ENCODE data around the gene ABCG1.

ABCG1 gene

GRCh38 chr21:42278451-42279149 lies 59.7 kb downstream of the ABCG1 start:
- no peaks in the 10 kb centered on the region for H3K36me3 ChIP-seq (replicated peaks)

DNA sequence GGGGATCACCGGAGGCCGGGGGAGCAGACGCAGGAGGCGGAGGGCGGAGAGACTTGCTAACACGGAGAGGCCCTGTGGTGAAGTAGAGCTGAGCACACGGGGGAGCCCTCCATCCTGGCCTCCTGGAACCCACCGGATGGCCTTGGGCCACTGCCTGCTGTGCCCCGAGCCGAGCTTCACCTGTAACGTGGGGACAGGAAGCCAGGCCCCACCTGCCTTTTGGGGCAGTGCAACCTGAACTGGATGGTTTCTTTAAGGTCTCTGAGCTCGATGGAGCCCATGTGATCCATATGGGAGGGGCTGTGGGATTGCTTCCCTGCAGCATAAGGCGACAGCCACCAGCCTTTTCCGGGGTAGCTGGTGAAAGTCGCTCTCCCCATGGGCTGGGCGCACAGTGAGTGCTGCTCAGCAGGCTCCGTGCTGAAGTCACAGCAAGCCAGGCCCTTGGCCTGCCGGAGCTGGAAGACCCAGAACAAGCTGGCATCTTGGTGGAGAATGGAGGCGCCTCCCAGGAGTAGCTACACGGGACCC lies 60.5 kb downstream of the ABCG1 start:
- Histone ChIP-seq H3K4me3 (no peak overlapping the region), H3K27me3 (ENCODE audit: low read depth) (no peaks in the 10 kb centered on the region), H3K4me1 (no peaks in the 10 kb centered on the region), H3K36me3 (replicated peaks) (no peaks in the 10 kb centered on the region), H3K9me3 (no peaks in the 10 kb centered on the region)
- in situ Hi-C loops (cut with MboI; ENCODE audit: low sequenced_read_pairs): no loop called here
- no peak for DNase-seq (ENCODE audit: low spot score in 2 of 2)

More at GRCh38 chr21:42278451-42279149, 59.7 kb downstream of the ABCG1 start:
- Histone ChIP-seq H3K4me1 (no peaks in the 10 kb centered on the region), H3K4me3 (no peak overlapping the region), H3K9me3 (no peaks in the 10 kb centered on the region), H3K27me3 (ENCODE audit: low read depth) (no peaks in the 10 kb centered on the region)
- DNase-seq (ENCODE audit: low spot score in 2 of 2): no peak
- in situ Hi-C loops (cut with MboI; ENCODE audit: low sequenced_read_pairs): no loop called here

GRCh38 chr21:42279888-42280287 lies 60.9 kb downstream of the ABCG1 start:
- Histone ChIP-seq H3K9me3 (no peaks in the 10 kb centered on the region), H3K27me3 (ENCODE audit: low read depth) (no peaks in the 10 kb centered on the region), H3K4me1 (no peaks in the 10 kb centered on the region), H3K4me3 (no peak overlapping the region), H3K36me3 (replicated peaks) (no peaks in the 10 kb centered on the region)
- in situ Hi-C loops (cut with MboI; ENCODE audit: low sequenced_read_pairs): no loop called here
- DNase-seq (ENCODE audit: low spot score in 2 of 2): no peak

DNA sequence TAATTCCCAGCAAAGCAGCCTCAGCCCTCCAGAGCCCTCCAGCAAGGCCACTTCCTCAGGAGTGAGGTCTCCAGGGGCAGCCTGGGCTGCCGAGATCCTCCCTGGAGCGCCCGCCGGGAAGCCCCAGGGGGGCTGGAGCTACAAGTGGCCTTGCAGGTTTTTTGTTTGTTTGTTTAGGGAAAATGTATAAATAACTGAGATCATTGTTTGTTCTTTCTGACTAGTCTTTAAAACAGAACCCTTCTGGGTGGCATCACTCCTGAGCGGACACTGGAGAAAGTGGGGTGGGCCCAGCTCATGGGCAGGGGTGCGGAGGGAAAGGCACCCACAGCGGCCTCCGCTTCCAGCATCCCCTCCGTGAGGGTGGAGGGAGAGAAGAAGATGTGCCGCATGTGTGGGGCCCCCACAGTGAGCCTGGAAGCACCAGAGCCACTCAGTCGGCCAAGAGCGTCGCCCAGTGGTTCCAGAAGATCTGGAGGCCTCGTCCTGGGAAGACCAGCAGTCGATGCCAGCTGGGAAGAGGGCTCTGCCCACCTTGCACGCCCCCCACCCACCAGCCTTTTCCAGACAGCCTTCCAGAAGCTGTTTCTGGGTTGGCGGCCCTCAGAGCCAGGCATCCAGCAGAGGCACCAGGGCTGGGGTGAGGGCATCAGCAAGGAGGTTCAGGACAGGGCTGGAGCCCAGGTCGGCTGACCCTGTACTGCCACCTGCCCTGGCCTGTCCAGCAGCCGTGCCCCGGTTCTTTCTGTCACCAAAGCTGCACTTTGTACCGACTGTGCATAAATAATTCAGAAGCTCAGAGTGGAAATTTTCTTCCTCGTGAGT lies 61.6 kb downstream of the ABCG1 start:
- no peaks in the 10 kb centered on the region for H3K27me3 ChIP-seq (ENCODE audit: low read depth)
- H3K36me3 ChIP-seq (replicated peaks): no peaks in the 10 kb centered on the region
- in situ Hi-C loops (cut with MboI; ENCODE audit: low sequenced_read_pairs): no loop called here
- no peaks in the 10 kb centered on the region for H3K9me3 ChIP-seq
- no peak for DNase-seq (ENCODE audit: low spot score in 2 of 2)
- H3K4me3 ChIP-seq: no peak overlapping the region
- no peaks in the 10 kb centered on the region for H3K4me1 ChIP-seq

- H3K4me3 ChIP-seq: no peak overlapping the region
- in situ Hi-C loops (cut with MboI; ENCODE audit: low sequenced_read_pairs): no loop called here
- no peaks in the 10 kb centered on the region for H3K4me1 ChIP-seq
- H3K27me3 ChIP-seq (ENCODE audit: low read depth): no peaks in the 10 kb centered on the region
- no peaks in the 10 kb centered on the region for H3K36me3 ChIP-seq (replicated peaks)
- DNase-seq (ENCODE audit: low spot score in 2 of 2): no peak
- no peaks in the 10 kb centered on the region for H3K9me3 ChIP-seq
These were observed 62.3 kb downstream of the ABCG1 start for GRCh38 chr21:42281181-42281680.

DNA sequence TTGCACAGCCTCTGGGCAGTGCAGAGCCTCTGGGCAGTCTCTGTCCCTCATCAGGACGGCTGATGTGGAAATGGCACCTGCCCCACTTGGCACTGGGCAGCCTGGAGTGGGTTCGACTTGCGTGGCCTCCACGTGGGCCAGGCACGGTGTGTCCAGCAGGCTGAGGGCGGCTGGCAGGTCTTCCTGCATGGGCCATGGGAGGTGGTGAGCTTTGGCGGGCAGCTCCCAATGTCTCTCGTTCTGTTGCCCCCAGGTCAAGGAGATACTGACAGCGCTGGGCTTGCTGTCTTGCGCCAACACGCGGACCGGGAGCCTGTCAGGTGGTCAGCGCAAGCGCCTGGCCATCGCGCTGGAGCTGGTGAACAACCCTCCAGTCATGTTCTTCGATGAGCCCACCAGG lies 63.1 kb downstream of the ABCG1 start:
- H3K9me3 ChIP-seq: no peaks in the 10 kb centered on the region
- H3K4me3 ChIP-seq: no peak overlapping the region
- H3K36me3 ChIP-seq (replicated peaks): no peaks in the 10 kb centered on the region
- in situ Hi-C loops (cut with MboI; ENCODE audit: low sequenced_read_pairs): no loop called here
- H3K4me1 ChIP-seq: no peaks in the 10 kb centered on the region
- no peaks in the 10 kb centered on the region for H3K27me3 ChIP-seq (ENCODE audit: low read depth)
- no peak for DNase-seq (ENCODE audit: low spot score in 2 of 2)

- no peaks in the 10 kb centered on the region for H3K27me3 ChIP-seq (ENCODE audit: low read depth)
- H3K4me3 ChIP-seq: no peak overlapping the region
- no peaks in the 10 kb centered on the region for H3K4me1 ChIP-seq
- DNase-seq (ENCODE audit: low spot score in 2 of 2): no peak
- H3K36me3 ChIP-seq (replicated peaks): no peaks in the 10 kb centered on the region
- in situ Hi-C loops (cut with MboI; ENCODE audit: low sequenced_read_pairs): no loop called here
- H3K9me3 ChIP-seq: no peaks in the 10 kb centered on the region
These were observed 63.8 kb downstream of the ABCG1 start for GRCh38 chr21:42282715-42283114.

GRCh38 chr21:42285569-42286245 lies 66.8 kb downstream of the ABCG1 start:
- in situ Hi-C loops (cut with MboI; ENCODE audit: low sequenced_read_pairs): no loop called here
- Histone ChIP-seq H3K27me3 (ENCODE audit: low read depth) (no peaks in the 10 kb centered on the region), H3K4me3 (no peak overlapping the region)

DNA sequence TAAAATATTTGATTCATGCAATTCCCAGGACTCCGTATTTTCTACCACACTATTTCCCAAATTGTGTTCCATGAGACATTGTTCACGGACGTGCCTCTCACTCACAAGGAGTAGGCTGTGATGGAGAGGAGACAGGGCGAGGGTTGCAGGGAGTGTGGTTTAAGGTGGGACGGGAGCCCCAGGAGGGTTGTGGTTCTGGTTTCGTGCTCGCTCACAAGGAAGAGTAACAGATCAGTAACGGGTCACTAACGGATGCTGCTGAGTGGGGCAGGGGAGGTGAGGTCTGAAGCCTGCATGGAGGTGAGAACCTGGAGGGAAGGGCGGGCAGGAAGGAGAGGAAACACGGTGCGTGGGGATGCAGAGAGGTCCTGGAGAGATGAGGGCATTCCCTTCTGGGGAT lies 67.5 kb downstream of the ABCG1 start:
- in situ Hi-C loops (cut with MboI; ENCODE audit: low sequenced_read_pairs): no loop called here
- DNase-seq (ENCODE audit: low spot score in 2 of 2): no peak

More at GRCh38 chr21:42285569-42286245, 66.8 kb downstream of the ABCG1 start:
- no peak for DNase-seq (ENCODE audit: low spot score in 2 of 2)
- no peaks in the 10 kb centered on the region for H3K36me3 ChIP-seq (replicated peaks)
- H3K4me1 ChIP-seq: no peaks in the 10 kb centered on the region
- H3K9me3 ChIP-seq: no peaks in the 10 kb centered on the region

DNA sequence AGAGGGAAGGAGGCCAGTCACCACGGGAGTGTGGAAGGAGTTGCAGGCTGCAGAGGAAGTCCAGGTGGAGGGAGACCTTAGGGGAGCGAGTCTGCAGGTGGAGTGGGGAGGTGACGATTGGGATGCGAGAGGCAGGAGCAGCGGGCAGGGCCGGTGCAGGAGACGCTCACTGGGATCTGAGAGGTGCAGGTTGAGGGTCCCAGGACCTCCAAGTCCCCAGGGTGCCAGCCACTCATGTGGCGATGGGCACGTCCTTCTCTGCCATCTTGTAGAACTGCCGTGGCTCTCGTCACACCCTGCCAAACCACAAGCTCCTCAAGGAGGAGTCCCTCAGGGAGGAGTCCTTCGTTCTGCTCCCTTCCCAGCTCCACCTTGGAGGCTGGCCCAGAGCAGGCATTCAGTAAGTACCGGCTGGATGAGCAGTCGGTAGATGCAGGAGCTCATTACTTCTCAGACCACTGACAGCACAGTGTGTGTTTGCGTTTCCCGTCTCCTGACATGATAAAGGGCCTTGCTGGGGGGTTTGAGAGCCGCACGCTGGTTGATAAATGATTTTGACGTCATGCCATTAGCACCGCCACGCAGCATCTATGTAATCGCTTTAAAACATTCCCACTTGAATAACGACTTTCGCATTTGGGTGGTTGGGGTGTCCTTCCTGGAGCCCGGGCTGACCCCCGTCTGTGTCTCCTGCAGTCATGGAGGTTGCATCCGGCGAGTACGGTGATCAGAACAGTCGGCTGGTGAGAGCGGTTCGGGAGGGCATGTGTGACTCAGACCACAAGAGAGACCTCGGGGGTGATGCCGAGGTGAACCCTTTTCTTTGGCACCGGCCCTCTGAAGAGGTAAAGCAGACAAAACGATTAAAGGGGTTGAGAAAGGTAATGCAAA lies 68.5 kb downstream of the ABCG1 start:
- no peaks in the 10 kb centered on the region for H3K9me3 ChIP-seq
- H3K4me1 ChIP-seq: no peaks in the 10 kb centered on the region
- no peak overlapping the region for H3K4me3 ChIP-seq
- no peaks in the 10 kb centered on the region for H3K27me3 ChIP-seq (ENCODE audit: low read depth)
- in situ Hi-C loops (cut with MboI; ENCODE audit: low sequenced_read_pairs): no loop called here
- DNase-seq (ENCODE audit: low spot score in 2 of 2): no peak
- H3K36me3 ChIP-seq (replicated peaks): no peaks in the 10 kb centered on the region

More for the DNA sequence above, 67.5 kb downstream of the ABCG1 start:
- H3K27me3 ChIP-seq (ENCODE audit: low read depth): no peaks in the 10 kb centered on the region
- H3K4me1 ChIP-seq: no peaks in the 10 kb centered on the region
- H3K4me3 ChIP-seq: no peak overlapping the region
- H3K9me3 ChIP-seq: no peaks in the 10 kb centered on the region
- no peaks in the 10 kb centered on the region for H3K36me3 ChIP-seq (replicated peaks)

GRCh38 chr21:42288962-42289361 lies 70.0 kb downstream of the ABCG1 start:
- DNase-seq (ENCODE audit: low spot score in 2 of 2): no peak
- Histone ChIP-seq H3K9me3 (no peaks in the 10 kb centered on the region), H3K27me3 (ENCODE audit: low read depth) (no peaks in the 10 kb centered on the region), H3K4me3 (no peak overlapping the region), H3K4me1 (no peaks in the 10 kb centered on the region), H3K36me3 (replicated peaks) (no peaks in the 10 kb centered on the region)
- in situ Hi-C loops (cut with MboI; ENCODE audit: low sequenced_read_pairs): no loop called here

DNA sequence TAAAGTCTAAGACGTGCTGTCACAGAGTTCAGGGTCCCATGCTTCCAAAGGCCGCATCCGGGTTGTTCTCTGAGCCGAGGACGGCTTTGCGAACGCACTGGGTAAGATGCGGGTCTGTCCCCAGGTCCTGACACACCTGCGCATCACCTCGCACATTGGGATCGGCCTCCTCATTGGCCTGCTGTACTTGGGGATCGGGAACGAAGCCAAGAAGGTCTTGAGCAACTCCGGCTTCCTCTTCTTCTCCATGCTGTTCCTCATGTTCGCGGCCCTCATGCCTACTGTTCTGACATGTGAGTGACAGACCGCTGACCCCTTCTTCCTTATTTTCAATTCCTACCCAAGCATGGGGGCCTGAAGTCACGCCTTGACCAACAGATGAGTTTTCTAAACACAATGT lies 71.0 kb downstream of the ABCG1 start:
- H3K36me3 ChIP-seq (replicated peaks): no peaks in the 10 kb centered on the region
- DNase-seq (ENCODE audit: low spot score in 2 of 2): no peak
- no peaks in the 10 kb centered on the region for H3K4me1 ChIP-seq
- no peak overlapping the region for H3K4me3 ChIP-seq
- no peaks in the 10 kb centered on the region for H3K9me3 ChIP-seq
- in situ Hi-C loops (cut with MboI; ENCODE audit: low sequenced_read_pairs): no loop called here
- no peaks in the 10 kb centered on the region for H3K27me3 ChIP-seq (ENCODE audit: low read depth)

DNA sequence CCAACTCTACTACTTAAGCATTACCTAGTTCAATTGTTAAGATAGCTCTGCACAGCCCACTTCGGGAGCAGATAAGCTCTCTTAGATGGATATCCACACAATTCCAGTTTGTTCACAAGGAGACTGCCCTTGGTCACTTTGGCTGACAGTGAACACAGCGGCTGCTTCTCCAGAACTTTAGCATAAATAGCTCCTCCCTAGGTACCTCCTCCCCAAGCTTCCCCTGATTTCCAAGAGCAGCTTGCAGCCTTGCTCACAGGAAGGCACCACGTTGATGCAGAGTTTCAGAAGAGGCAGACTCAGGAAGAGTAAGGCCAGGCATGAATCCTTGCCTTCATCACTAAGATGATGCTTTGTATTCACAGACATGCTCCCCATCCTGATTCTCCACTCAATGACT lies 71.6 kb downstream of the ABCG1 start:
- in situ Hi-C loops (cut with MboI; ENCODE audit: low sequenced_read_pairs): no loop called here
- no peaks in the 10 kb centered on the region for H3K27me3 ChIP-seq (ENCODE audit: low read depth)
- no peak for DNase-seq (ENCODE audit: low spot score in 2 of 2)
- no peak overlapping the region for H3K4me3 ChIP-seq
- no peaks in the 10 kb centered on the region for H3K36me3 ChIP-seq (replicated peaks)
- no peaks in the 10 kb centered on the region for H3K4me1 ChIP-seq
- H3K9me3 ChIP-seq: no peaks in the 10 kb centered on the region
